NCI-H526 treated with DMSO at 0.1 percent for 48 hours (cell line): Measurements from ENCODE around the gene MS4A2.
A peak's percentile ranks its signal among the peaks of the same experiment; 100 is the strongest.
"Not testable (repeated sequence)": the region's sequence is repeated elsewhere in the genome, so short reads cannot be mapped to it uniquely, and the experiment has no call there.

ENCODE experiments used
- DNase-seq: peaks from one replicate; lab custom pipeline; 2025; lab: John Stamatoyannopoulos, UW

The MS4A2 gene

DNA sequence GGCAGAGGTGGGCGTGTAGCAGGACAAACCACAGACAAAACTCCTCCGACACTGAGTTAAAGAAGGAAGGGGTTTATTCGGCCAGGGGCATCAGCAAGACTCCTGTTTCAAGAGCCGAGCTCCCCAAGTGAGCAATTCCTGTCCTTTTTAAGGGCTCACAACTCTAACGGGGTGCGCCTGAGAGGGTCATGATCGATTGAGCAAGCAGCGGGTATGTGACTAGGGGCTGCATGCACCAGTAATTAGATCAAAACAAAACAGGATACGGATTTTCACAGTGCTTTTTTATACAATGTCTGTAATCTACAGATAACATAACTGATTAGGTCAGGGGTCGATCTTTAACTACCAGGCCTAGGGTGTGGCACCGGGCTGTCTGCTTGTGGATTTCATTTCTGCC, 12.9 kb downstream of the MS4A2 start:
- not testable (repeated sequence) for DNase-seq

DNA sequence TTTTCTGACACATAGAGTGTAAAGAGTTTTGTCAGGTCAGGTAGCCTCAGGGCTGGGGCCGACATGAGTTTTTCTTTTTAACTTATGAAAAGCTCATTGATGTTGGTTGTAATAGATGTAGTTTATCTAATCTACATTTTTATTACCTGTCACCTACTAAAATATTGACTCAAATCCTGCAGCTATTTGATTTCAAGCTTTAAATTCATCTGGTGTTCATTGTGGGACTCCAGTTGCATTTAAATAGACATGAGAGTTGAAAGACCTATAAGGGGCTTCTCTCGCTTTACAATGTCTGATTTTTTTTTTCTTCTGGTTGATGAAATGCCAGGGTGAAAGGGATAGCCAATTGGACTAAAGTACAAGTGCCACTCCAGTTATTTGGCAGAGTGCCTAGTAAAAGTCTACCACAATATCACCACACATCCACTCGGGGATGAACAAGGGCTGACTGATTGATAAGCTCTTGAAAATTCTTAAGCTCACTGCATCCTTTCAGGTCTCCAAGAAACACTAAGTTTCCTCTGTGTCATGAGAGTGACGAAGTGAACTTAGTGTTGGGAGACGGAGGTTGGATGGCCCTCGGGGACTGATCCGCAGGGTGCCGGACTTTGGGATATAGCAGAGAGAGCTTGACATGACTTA, 16.1 kb downstream of the MS4A2 start:
- not testable (repeated sequence) for DNase-seq

DNA sequence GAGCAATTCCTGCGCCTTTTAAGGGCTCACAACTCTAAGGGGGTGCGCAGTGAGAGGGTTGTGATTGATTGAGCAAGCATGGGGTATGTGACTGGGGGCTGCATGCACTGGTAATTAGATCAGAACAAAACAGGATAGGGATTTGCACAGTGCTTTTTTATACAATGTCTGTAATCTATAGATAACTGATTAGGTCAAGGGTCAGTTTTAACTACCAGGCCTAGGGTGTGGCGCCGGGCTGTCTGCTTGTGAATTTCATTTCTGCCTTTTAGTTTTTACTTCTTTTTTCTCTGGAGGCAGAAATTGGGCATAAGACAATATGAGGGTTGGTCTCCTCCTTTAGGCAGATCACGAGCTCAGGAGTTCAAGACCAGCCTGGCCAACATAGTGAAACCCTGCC, 20.2 kb downstream of the MS4A2 start:
- not testable (repeated sequence) for DNase-seq

DNA sequence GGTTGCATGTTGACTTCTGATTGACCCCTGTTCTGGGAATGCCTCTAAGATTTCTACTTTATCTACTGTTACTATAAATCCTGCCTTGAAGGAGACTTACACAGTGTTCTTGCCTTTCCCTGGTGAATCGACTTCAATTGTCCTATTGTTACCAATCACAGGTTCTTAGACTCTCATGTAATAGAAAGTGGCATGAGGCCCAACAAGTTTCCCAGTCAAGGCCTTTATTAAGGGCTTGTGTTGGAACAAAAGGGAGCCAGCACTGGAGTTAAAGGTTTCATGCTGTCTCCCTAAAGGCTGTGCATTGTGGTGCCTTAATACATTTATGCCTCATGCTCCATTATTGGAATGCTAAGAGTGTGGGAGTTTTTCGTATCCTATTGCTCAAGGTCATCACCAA, 23.3 kb downstream of the MS4A2 start:
- no peak for DNase-seq

DNA sequence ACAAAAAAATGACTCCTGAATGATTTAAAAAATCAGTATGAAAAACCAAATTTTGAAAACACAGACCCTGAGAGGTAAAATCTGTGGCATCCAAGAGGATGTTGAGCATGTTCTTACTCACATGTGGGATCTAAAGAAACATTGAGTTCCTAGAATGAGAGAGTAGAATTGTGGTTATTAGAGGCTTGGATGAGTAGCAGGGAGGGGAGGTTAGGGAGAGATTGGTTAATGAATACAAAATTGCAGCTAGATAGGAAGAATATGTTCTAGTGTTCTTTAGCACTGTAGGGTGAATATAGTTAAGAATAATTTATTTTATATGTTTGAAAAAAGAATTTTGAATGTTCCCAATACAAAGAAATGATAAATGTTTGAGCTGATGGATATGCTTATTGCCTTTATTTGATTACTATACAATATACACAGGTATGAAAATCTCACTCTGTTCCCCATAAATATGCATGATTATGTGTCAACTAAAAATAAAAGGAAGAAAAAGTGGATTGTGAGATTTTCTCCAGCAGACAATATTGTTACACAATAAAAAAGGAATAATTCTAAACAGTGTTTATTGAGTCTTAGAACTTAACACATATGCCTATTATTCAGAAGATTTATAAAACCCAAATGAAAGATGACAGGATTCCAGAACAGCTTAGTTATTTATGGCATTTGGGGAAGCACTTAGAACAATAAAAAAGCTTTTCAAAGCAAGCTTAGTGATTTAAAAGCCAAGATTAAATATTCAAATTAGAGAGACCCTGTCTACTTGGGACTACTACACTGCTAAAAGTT, 28.7 kb downstream of the MS4A2 start:
- no peak for DNase-seq

DNA sequence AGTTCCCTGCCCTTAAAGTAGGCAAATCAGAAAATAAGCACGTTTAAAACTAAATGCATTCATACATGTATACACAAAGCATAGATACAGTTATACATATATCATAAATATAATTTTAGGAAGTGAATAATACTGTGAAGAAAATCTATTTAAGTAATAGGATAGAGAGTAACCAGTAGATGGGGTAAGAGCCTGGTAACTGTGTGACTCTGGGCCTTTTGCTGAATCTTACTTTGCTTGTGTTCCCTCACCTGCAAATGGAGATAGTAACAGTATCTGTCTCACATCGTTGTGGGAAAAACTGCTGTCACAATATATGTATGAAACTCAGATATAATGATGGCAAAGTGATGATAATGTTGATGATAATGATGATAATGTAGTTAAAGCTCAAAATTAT, 29.9 kb downstream of the MS4A2 start:
- no peak for DNase-seq

DNA sequence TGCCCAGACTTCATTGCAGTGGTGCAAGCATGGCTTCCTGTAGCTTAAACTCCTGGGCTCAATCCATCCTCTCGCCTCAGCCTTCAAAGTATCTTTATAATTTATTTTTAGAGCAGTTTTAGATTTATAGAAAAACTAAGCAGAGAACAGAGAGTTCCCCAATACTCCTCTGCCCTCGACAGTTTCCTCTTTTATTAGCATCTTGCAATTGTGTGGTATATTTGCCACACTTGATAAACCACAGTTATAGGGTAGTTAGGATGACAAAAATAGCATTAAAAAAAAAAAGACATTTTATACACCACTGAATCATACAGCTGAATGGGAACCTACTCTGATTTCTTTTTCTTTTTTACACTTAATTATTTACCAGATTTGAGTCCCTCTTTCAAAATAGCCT, 31.2 kb downstream of the MS4A2 start:
- DNase-seq, result no peak

DNA sequence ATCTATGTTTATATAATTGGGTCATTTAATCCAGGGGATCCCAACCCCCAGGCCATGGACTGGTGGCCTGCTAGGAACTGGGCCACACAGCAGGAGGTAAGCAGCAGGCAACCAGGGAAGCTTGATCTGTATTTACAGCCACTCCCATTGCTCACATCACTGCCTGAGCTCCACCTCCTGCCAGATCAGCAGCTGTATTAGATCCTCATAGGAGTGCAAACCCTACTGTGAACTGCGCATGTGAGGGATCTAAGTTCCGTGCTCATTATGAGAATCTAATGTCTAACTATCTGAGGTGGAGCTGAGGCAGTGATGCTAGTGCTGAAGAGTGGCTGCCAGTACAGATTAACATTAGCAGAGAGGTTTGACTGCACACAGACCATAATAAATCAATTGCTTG, 32.8 kb downstream of the MS4A2 start:
- no peak for DNase-seq

DNA sequence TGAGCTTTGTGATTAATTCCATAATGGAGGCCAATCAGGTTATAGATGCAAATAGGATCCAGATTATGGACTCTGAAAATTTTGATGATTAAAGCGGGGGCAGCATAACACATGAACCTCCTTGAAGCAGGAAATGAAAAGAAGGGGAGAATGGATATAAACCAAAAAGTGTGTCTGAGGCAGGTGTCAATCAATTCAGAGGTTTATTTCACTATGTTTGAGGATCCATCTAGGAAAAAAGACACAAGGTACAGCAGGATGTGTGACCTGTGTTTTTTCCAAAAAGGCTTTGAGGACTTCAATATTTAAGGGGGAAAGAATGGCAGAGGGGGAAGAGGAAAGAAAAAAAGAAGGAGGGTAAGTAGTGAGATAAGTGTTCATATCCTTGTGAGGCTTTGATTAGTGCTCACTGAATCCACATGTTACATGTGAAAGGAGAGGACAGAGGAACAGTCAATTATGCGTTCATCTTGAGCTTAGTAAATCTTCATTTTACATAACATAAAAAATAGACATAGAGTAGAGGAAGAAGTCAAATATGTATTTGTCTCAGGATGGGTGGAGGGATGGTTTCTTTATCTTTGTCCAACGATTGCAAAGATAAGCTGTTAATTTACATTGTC, 34.1 kb downstream of the MS4A2 start:
- no peak for DNase-seq

DNA sequence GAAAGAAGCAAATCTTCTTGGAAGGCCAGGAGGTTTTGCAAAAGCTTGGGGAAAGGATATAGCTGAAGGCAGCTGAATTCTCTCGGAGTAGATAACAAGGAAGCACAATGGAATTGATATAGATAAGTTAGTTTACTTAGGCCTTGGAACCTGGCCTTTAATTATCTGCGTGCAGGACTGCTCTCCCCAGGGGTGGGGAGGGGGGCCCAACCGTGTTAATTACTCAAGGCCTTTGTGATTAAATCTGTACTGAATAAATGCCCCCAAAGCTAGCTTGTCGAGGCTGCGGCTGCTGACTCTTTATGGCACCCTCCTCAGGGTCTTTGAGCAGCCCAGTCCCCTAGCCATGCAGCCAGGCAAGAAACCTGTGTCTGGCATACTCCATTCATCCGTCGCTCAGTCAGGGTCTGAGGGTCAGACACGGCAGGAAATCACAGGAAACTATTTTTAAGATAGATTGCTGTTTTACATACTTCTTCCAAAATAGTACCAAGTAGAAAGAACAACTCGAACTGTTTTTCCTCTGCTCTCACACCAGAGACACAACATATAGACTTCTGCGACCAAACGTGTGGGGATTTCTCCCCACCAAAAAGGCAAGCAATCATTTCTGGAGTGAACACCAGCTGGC, 36.5 kb downstream of the MS4A2 start:
- DNase-seq, result no peak

DNA sequence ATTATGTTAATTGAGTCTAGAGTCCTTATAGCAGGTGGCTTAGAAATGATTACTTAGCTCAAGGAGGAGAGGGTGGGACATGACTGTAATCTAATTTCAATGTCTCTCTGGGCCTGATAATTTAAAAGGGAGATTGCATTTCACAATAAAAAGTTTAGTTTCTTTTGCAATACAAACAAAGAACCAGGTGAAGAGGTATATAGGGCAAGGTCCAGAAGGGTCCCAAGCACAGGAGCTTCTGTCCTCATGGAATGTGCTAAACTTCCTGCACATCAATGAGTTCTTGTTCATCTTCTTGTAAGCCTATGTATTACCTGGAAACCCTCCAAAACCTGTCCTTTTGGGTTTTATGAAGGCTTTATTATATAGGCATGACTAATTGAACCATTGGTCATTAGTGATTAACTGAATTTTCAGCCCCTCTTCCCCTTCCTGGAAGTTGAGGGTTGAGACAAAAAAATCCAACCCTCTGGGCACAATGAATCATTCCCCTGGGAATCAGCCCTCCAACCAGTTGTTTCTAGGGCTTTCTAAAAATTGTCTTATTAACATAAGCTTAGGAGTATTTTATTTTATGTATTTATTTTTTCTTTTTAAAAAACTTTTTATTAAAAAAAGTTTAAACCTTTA, 37.6 kb downstream of the MS4A2 start:
- DNase-seq, result no peak

DNA sequence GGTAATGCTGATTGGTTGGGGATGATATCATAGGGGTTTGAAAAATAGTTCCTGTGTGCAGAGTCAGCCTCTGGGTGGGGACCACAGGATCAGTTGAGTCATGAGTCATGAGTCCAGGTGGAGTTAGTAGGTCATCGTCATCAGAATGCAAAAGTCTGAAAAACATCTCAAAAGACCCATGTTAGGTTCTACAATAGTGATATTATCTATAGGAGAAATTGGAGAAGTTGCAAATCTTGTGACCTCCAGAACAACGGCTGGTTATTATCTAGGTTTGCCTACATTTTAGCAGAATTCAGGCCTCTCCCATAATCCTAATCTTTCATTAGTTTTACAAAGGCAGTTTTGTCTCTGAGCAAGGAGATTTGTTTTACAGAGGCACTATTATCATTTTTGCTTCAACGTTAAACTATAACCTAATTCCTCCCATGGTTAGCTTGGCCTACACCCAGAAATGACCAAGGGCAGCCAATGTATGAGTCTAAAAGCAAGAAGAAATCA, 38.9 kb downstream of the MS4A2 start:
- no peak for DNase-seq

DNA sequence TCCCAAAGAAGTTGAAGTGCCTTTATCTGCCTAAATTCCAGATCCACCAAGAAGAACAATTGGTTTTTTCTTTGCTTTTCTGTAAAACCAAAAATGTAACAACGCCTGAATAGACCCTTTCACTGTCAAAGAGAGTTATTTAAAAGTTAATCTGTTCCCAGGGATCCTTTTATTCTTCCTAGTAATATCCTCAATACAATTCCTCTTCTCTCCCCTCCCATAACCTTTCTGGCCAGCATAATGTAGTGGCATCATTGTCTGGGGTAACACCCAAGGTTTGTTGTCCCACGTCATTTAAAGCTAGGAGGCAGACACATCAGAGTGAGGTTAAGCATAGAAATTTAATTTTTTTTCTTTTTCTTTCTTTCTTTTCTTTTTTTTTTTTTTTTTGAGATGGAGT, 39.9 kb downstream of the MS4A2 start:
- DNase-seq, result no peak

DNA sequence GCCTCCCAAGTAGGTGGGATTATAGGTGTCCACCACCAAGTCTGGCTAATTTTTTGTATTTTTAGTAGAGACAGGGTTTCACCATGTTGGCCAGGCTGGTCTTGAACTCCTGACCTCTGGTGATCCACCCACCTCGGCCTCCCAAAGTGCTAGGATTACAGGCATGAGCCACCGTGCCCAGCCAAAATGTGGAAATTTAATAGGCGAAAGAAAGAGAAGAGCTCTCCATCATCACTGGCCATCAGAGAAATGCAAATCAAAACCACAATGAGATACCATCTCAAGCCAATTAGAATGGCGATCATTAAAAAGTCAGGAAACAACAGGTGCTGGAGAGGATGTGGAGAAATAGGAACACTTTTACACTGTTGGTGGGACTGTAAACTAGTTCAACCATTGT, 40.4 kb downstream of the MS4A2 start:
- not testable (repeated sequence) for DNase-seq

DNA sequence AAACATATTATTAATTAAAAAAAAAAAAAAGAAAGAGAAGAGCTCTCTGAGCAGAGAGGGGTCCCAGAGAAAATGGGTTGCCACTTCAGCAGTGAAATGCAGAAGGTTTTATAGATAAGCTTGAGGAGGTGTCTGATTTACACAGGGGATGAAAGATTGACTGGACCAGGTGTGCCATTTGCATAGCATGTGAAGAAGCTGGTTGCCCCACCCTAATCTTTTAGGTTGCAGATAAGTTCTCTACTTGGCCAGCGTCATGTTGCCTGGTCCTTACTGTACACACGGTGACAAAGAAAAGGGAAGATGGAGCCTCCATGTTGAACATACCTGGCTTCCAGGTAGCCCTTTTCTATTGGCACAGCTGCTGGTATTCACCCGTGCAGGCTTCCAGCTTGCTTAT, 41.4 kb downstream of the MS4A2 start:
- peak; percentile 57 for DNase-seq

DNA sequence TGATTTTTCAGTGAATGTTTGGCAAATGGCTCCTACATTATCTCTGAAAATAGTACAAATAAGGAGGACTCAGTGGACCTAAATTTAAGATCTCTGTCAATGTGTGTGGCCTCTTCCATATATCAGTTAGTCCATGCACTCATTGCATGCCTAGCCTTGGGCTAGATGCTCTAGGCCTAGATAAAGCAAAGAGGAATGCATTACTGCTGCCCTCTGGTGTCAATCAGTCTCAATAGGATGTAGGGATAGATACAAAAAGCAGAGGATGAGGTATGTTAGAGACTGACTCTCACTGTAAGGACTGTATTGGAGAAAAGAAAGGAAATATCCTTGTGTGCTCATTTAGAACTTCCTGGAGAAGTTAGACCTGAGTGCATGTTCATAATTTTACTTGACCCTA, 42.0 kb downstream of the MS4A2 start:
- peak; percentile 82 for DNase-seq

DNA sequence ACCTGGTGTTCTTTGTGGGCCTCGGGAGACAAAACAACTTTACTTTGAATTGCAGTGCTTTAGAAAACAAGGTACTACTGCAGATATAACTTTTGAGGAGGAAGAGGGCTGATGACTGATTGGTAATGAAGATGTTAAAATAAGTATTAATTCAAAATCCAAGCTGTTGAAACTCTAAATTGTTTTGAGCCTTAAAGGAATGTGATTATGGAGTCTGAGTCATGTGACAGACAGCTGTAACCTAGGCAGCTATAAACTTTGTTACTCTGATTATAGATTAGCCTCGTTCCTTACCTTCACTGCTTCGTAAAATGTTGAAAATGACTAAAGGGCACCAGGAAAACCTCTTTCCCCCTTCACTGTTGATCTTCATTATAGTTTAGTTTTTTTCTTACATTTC, 43.4 kb downstream of the MS4A2 start:
- DNase-seq, result no peak

DNA sequence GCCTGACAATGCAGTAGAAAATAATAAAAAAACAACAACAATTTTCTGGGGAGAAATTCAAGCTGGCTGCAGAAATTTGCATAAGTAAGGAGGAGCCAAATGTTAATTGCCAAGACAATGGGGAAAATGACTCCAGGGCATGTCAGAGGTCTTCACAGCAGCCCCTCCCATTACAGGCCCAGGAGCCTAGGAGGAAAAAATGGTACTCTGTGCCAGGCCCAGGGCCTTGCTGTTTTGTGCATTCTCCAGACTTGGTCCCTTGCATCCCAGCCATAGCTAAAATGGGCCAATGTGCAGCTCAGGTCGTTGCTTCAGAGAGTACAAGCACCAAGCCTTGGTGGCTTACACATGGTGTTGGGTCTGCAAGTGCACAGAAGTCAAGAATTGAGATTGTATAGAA, 45.5 kb downstream of the MS4A2 start:
- DNase-seq, result no peak

DNA sequence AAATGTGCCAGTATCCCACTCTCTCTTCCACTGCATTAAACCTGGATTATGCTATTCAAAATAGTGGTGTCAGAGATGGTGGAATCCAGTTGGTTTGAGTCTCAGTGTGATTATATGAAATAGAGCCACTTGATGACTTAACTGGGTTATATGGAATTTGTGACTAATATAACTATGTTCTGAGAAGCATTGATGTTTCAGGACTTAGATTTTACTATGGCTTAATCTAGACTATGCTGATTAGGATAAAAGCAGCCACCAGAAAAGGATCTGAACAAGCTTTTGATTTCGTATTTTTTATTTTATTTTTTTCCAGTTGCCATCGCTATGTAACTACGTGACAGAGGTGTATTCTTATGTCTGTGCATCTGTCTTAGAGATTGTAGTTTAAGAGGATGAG, 55.3 kb downstream of the MS4A2 start:
- DNase-seq, result no peak

DNA sequence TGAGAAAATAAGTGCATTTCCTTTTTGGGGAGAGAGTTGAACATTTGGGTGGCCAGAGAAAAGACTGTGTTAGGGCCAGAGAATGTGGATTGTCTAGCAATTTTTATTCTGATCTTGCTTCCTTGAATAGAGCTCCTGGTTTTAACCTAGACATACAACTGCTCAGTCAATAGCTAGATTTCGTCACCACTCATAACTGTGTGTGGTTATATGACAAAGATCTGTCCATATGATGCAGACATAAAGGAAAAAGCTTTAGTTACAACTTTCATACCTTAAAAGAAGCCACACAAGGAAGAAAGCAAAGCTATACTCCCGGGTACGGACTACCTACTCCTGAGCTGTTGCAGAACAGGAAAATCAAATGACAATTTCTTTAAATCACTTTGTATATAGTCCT, 57.2 kb downstream of the MS4A2 start:
- DNase-seq, result no peak
